ENCODE data around the gene RSPO3. TPM values are rescaled to one million over a fixed set of nuclear protein-coding genes. Genes with fewer than 3 reads are reported as not detected.

Gene RSPO3
- total RNA-seq, 2 donors from 2014 or later: not detected

DNA sequence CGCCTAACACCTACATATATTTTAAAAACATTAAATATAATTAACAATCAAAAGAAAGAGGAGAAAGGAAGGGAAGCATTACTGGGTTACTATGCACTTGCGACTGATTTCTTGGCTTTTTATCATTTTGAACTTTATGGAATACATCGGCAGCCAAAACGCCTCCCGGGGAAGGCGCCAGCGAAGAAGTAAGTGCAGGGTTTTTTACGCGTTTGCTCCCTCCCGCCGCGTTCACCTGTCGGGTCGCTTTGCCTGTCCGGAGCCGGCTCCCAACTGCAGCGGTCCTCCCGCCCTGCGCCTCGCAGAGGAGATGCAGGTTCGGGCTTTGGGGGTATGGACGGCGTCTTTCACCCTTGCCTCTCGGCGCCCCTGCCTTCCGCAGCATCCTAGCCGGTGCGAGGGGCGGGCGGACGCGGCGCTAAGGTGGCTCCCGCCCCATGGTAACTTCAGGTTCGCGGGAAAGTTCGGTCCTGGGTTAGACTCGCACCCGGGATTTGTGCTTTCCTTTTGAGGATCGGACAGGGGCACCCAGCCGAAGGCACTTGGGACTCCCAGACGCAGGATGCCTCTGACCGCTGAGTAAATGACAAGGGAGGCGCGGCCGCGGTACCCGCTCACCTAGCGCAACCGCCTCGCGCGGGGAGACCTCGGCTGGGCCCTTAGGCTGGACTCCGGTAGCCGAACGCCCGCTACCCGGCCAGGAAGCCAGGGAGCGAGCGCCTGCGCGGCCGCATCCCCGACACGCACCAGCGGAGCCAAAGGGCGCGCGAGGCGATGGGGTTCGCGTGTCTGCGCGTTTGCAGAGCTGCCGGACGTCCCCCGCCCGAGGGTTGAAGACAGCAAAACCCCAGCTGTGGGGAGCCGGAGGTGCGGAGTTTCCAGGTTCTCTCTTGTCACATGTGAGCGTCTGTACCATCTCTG lies 891 bp downstream of the RSPO3 start:
- peaks cover 82% of the 10 kb centered on the region for H3K27me3 Mint-ChIP-seq (ENCODE audit: low read depth)
- H3K36me3 Mint-ChIP-seq (ENCODE audit: insufficient read depth in 2 of 2): no peaks in the 10 kb centered on the region
- no peaks in the 10 kb centered on the region for H3K9me3 Mint-ChIP-seq
- DNase-seq (peak; percentile 12 to 16), ATAC-seq (replicated peaks in 1 of 2) (peak; percentile 31 to 33)
- peak overlapping the region; percentile 82 to 92 for H3K4me3 Mint-ChIP-seq
- peaks cover 23% of the 10 kb centered on the region for H3K4me1 Mint-ChIP-seq (ENCODE audit: low read depth)
- no peak overlapping the region for H3K27ac Mint-ChIP-seq

DNA sequence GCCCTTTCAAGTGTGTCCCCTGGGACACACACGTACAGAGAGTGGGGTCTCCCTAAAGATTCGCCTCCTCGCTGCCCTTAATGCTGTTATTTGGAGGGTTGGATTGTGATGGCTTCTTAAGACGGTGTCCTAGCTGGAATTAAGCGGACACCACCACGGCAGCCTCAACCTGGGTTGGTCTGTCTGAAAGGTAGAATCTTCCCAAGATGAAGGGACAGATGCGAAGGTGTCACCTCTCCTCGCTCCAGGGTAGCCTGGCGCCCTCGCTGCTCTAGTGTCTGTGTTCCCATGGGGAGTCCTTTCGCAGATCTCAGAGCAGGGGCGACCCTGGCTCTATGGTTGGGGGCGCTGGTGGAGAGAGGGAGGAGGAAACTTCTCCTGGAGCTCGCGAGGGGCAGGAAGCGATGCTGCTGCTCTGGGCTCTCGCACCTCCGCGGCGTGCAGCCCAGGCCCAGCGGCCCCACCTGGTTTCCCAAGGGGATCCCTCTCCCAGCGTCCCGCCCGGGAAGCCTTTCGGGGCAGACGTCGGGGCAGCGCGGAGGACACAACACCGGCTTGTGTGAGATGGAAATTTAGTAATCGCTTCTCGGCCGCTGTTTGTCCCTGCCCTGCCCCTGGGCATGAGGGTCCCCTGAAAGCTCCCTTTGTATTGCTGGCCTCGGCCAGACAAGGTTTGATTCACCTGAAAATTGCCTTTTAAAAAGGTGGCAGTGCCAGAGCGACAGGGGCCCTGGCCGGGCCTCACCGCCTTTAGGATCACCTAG lies 1.7 kb downstream of the RSPO3 start:
- H3K27me3 Mint-ChIP-seq (ENCODE audit: low read depth): peaks cover 74% of the 10 kb centered on the region
- no peaks in the 10 kb centered on the region for H3K9me3 Mint-ChIP-seq
- H3K4me3 Mint-ChIP-seq: peak overlapping the region; percentile 82 to 92
- peaks cover 23% of the 10 kb centered on the region for H3K4me1 Mint-ChIP-seq (ENCODE audit: low read depth)
- DNase-seq: peak; percentile 3 to 8
- H3K27ac Mint-ChIP-seq: no peak overlapping the region
- H3K36me3 Mint-ChIP-seq (ENCODE audit: insufficient read depth in 2 of 2): no peaks in the 10 kb centered on the region
- no peak for ATAC-seq (replicated peaks in 1 of 2)

DNA sequence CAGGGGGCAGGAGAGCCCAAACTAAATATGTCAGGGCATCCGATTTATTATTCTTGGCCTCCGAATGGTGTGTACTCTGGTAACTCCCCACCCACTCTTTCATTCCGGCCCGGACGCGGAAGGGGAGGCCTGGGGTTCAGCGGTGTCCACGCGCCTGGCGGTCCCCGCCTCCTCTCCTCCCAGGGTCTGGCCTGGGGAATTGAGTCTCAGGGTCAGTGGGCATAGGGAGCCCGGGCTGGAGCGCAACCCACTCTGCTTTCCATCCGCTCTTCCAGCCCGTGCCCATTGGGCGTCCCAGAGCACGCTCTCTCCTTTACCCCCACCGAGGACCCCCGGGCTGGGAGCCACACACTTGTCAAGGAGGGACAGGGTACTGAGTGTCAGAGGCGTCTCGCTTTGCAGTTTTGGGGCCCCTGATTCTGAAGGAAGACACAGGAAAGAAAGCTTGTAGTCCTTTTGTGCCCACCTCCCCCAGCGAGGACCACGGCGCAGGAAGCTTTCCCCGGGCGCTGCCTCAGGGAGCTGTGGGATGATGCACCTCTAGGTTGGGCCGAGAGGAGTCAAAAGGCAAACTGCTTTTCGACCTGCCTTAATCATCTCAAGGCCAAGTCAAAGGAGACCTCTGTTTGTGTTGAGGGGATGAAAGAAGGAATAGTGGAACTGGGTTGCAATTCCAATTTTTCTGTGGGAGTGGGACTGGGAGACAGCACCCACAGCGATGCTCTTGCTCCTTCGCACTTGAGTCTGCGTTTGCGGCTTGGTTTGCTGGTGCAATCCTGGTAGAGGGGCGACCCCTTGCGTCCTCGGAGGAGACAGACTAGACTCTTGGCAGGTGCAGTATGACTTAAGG lies 2.5 kb downstream of the RSPO3 start:
- H3K4me3 Mint-ChIP-seq: peak overlapping the region; percentile 82 to 92
- peaks cover 23% of the 10 kb centered on the region for H3K4me1 Mint-ChIP-seq (ENCODE audit: low read depth)
- peaks cover 66% of the 10 kb centered on the region for H3K27me3 Mint-ChIP-seq (ENCODE audit: low read depth)

DNA sequence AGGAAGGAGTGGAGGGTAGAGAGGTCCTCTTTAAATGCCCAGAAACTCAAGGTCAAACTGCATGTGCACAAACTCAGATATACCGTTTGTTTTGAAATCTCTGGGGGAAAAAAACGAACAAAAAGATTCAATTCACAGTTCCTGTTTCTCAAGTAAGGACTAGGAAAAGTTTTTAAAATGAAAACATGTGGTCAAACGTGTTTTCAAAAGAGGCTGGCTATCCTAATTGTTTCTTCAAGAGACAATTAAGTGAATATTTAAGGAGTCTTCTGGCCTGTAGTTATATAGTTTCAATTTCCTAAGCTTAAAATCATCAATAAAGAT lies 3.1 kb downstream of the RSPO3 start:
- Mint-ChIP-seq H3K4me3 (peak overlapping the region in 1 of 2 donors; percentile 92), H3K4me1 (ENCODE audit: low read depth) (peaks cover 23% of the 10 kb centered on the region), H3K27ac (no peak overlapping the region), H3K9me3 (no peaks in the 10 kb centered on the region), H3K36me3 (ENCODE audit: insufficient read depth in 2 of 2) (no peaks in the 10 kb centered on the region), H3K27me3 (ENCODE audit: low read depth) (peaks cover 61% of the 10 kb centered on the region)
- no peak for ATAC-seq (replicated peaks in 1 of 2)
- DNase-seq: no peak

More for the DNA sequence above, 2.5 kb downstream of the RSPO3 start:
- Mint-ChIP-seq H3K36me3 (ENCODE audit: insufficient read depth in 2 of 2) (no peaks in the 10 kb centered on the region), H3K27ac (no peak overlapping the region), H3K9me3 (no peaks in the 10 kb centered on the region)
- DNase-seq (peak; percentile 83), ATAC-seq (replicated peaks in 1 of 2) (peak; percentile 87 to 88)

DNA sequence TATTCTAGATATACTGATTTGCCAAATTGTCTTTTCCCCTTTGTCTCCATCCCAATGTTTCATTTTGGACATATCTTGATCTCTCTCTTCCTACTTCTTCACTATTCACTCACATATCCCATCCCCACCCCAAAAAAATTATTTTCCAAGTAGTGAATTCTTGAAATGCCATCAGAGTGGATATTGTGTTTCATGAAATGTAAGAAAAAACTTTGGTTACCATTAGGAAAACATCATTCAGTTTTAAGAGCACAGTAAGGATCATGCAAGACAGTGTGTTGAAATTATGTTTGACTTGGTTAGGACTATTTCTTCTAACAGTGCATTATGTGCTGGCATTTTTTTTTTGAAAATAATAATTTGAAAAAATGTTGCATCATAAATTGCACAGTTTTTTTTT lies 5.7 kb downstream of the RSPO3 start:
- peaks cover 38% of the 10 kb centered on the region for H3K27me3 Mint-ChIP-seq (ENCODE audit: low read depth)
- H3K9me3 Mint-ChIP-seq: no peaks in the 10 kb centered on the region
- ATAC-seq (replicated peaks in 1 of 2) (no peak), DNase-seq (no peak)
- H3K4me1 Mint-ChIP-seq (ENCODE audit: low read depth): peaks cover 15% of the 10 kb centered on the region
- H3K36me3 Mint-ChIP-seq (ENCODE audit: insufficient read depth in 2 of 2): no peaks in the 10 kb centered on the region
- H3K4me3 Mint-ChIP-seq: no peak overlapping the region
- no peak overlapping the region for H3K27ac Mint-ChIP-seq

DNA sequence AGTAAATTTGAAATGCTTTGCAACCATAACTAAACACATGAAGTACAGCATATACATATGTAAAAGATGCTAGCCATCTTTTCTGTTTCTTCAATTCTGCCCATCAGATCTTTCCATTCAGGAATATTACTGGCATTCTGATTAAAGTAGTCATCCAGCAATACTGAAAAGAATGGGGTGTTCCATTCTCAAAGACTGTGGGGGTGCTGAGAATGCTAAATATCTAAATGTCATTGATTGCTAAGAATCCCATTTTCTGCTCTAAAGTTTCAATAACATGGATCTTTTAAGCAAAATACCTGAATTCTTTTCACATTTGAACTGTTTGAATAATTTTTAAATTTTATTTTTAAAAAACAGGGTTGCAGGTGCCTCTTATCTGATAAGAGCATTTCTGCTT lies 6.2 kb downstream of the RSPO3 start:
- Mint-ChIP-seq H3K4me3 (no peak overlapping the region), H3K27me3 (ENCODE audit: low read depth) (peaks cover 38% of the 10 kb centered on the region), H3K9me3 (no peaks in the 10 kb centered on the region), H3K36me3 (ENCODE audit: insufficient read depth in 2 of 2) (no peaks in the 10 kb centered on the region), H3K4me1 (ENCODE audit: low read depth) (peaks cover 15% of the 10 kb centered on the region), H3K27ac (no peak overlapping the region)
- DNase-seq (no peak), ATAC-seq (replicated peaks in 1 of 2) (no peak)

DNA sequence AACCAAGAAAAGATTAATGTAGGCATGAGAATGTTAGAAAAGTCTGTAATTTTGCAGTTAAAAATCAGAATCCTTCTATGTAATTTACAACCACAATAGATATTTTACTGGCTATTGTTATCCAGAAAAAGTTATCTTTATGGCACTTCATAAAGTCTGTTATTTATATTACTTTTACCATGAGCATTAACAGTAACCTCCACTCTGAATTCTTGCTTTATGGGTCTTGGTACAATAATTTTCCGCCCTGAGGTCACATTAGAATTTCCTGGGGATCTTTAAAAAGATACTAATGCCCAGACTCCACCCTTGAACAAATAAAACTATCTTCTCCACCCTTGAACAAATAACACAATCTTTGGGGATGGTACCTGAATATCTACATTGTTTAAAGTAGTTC lies 9.6 kb downstream of the RSPO3 start:
- Mint-ChIP-seq H3K27me3 (ENCODE audit: low read depth) (peaks cover 5% of the 10 kb centered on the region), H3K4me3 (no peak overlapping the region), H3K36me3 (ENCODE audit: insufficient read depth in 2 of 2) (no peaks in the 10 kb centered on the region), H3K4me1 (ENCODE audit: low read depth) (no peaks in the 10 kb centered on the region), H3K9me3 (no peaks in the 10 kb centered on the region), H3K27ac (no peak overlapping the region)
- ATAC-seq (replicated peaks in 1 of 2): no peak
- DNase-seq: no peak

DNA sequence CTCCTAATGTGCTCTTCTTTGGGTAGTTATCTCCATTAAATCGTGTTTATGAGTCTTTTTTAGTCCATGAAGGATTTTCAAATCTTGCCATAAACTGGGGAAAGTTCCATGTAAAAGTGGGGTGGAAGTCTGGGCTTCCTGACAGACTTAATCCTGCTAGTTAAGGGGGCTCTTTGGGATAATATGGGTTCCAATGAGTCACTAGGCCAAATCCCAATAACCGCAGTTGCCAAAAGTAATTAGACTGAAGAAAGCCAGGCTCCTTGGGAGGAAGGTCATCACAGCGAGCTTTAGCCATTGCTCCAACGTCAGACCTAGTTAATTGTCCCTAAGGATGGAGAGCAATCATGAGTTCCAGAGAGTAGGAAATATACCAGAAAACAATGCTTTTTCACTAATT lies 10.8 kb downstream of the RSPO3 start:
- DNase-seq (no peak), ATAC-seq (replicated peaks in 1 of 2) (no peak)
- no peak overlapping the region for H3K4me3 Mint-ChIP-seq
- H3K27me3 Mint-ChIP-seq (ENCODE audit: low read depth): no peaks in the 10 kb centered on the region
- no peak overlapping the region for H3K27ac Mint-ChIP-seq
- H3K4me1 Mint-ChIP-seq (ENCODE audit: low read depth): no peaks in the 10 kb centered on the region
- H3K36me3 Mint-ChIP-seq (ENCODE audit: insufficient read depth in 2 of 2): no peaks in the 10 kb centered on the region
- H3K9me3 Mint-ChIP-seq: no peaks in the 10 kb centered on the region

DNA sequence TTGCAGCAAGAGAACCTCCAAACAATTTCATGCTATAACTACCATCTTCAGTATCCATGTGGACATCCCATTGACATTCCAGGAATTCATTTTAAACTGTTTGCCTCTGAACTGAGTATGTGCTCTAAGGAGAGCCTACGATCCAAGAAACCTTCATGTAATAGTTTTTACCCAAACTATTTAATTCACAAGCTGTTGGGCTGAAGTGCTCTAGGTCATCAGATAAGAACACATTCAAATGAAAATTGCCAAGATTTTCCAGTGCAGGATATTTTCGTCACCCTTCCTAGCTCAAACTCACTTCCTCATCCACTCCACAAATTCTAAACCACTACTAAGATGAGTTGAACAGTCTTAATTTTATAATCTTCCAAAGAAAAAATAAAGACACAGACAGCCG lies 12.8 kb downstream of the RSPO3 start:
- Mint-ChIP-seq H3K27ac (no peak overlapping the region), H3K27me3 (ENCODE audit: low read depth) (no peaks in the 10 kb centered on the region), H3K36me3 (ENCODE audit: insufficient read depth in 2 of 2) (no peaks in the 10 kb centered on the region), H3K4me1 (ENCODE audit: low read depth) (no peaks in the 10 kb centered on the region), H3K9me3 (no peaks in the 10 kb centered on the region), H3K4me3 (no peak overlapping the region)
- DNase-seq: no peak
- no peak for ATAC-seq (replicated peaks in 1 of 2)

DNA sequence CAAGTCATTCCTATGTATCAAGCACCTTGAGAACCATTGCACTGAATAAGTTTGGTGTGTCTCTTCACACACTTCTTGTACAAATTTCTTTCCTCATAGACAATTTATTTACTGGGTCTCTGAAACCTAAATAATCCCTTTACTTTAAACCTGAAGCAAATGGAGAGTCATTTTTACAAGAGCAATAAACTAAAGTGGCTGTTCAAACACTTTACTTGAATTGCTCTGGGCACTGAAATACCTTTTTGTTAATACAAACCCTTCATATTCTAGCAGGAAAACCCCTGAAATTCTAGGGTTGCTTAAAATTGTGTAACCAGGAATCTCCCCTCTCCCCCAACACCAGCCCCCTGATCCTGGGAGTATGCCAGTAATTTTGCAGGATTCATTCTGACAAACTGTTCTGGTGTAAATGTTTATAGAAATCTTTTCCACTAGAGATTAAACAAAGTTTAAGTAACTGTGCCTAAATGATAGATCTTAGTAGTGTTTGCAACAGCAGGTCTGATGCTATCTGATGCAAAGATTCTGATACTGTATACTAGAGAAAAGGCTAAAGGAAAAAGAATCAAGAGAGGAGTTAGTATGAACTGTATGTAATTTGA lies 13.4 kb downstream of the RSPO3 start:
- Mint-ChIP-seq H3K27ac (no peak overlapping the region), H3K4me3 (no peak overlapping the region), H3K36me3 (ENCODE audit: insufficient read depth in 2 of 2) (no peaks in the 10 kb centered on the region), H3K9me3 (no peaks in the 10 kb centered on the region), H3K27me3 (ENCODE audit: low read depth) (no peaks in the 10 kb centered on the region), H3K4me1 (ENCODE audit: low read depth) (no peaks in the 10 kb centered on the region)
- ATAC-seq (replicated peaks in 1 of 2) (no peak), DNase-seq (no peak)

DNA sequence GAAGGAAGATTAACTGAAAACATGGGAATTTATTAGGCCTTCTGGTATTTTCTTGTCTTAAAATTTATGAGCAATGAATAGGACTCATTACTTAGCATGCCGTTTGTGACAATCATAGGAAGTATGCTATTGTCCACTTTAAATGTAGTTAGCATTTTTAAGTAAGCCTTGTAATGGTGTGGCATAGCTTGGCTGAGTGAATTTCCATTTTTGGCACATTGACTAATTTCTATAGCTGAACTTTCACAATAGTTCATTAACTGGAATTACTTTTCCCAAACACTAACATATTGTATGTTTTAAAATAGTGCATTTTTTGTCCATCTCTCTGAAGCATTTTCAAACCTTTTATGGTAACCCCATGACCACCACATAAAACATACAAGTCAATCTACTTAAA lies 15.7 kb downstream of the RSPO3 start:
- no peak for ATAC-seq (replicated peaks in 1 of 2)
- no peak overlapping the region for H3K27ac Mint-ChIP-seq
- DNase-seq: no peak
- H3K27me3 Mint-ChIP-seq (ENCODE audit: low read depth): no peaks in the 10 kb centered on the region
- H3K36me3 Mint-ChIP-seq (ENCODE audit: insufficient read depth in 2 of 2): no peaks in the 10 kb centered on the region
- H3K4me3 Mint-ChIP-seq: no peak overlapping the region
- no peaks in the 10 kb centered on the region for H3K9me3 Mint-ChIP-seq
- no peaks in the 10 kb centered on the region for H3K4me1 Mint-ChIP-seq (ENCODE audit: low read depth)

DNA sequence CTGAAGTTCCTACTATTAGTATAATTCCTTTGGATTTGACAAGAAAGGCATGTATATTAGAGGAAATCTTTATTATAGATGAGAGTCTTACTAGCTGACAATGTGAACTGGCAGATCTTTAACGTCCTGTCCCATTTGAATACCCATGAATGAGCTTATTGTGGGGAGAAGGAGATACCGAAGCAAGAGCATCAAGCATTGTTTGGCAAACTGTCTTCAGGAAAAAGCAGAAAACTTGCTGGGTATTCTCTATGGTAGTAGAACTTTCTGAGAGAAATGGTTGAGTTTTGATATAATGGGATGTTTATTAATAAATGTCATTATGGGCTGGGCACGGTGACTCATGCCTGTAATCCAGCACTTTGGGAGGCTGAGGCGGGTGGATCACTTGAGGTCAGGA lies 18.3 kb downstream of the RSPO3 start:
- no peaks in the 10 kb centered on the region for H3K4me1 Mint-ChIP-seq (ENCODE audit: low read depth)
- H3K9me3 Mint-ChIP-seq: no peaks in the 10 kb centered on the region
- no peak overlapping the region for H3K27ac Mint-ChIP-seq
- DNase-seq: no peak
- no peak overlapping the region for H3K4me3 Mint-ChIP-seq
- H3K36me3 Mint-ChIP-seq (ENCODE audit: insufficient read depth in 2 of 2): no peaks in the 10 kb centered on the region
- ATAC-seq (replicated peaks in 1 of 2): no peak
- no peaks in the 10 kb centered on the region for H3K27me3 Mint-ChIP-seq (ENCODE audit: low read depth)
